ENCODE results near the gene GAB2.
"Not testable (repeated sequence)": the region's sequence is repeated elsewhere in the genome, so short reads cannot be mapped to it uniquely, and the experiment has no call there.

The GAB2 gene

DNA sequence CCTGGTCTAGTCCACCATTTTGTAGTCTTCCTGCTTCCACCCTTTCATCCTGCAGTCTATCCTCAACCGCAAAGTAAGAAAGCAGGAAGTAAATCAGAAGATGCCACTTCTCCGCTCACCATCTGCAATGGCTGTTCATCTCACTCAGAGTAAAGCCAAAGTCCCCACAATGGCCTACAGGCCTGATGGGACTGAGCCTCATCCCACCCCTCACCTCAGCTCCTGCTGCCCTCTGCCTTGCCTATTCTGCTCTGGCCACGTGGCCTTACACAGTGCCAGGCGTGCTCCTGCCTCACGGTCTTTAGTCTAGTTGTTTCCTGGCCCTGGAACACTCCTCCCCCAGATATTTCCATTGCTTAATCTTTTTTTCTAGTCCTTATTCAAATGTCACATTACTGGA, 133.4 kb downstream of the GAB2 start:
- DNase-seq = no peak

DNA sequence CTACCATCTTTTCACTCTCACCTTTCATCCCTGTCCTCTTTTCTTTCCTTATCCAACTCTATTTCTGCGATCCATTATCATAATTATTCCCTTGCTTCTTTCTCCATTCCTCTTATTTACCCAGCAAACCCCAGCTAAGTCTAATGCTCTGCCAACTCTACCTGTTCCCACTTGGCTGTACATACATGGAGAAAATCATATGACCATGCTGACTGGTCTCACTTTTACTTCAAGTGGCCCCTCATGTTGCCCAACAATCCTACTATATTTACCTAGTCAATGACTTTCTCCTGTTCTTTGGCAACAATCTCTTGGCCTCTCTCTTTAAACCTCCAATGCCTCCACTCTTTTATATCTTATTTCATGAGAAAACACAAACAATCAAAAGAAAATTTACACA, 134.8 kb downstream of the GAB2 start:
- no peak for DNase-seq

DNA sequence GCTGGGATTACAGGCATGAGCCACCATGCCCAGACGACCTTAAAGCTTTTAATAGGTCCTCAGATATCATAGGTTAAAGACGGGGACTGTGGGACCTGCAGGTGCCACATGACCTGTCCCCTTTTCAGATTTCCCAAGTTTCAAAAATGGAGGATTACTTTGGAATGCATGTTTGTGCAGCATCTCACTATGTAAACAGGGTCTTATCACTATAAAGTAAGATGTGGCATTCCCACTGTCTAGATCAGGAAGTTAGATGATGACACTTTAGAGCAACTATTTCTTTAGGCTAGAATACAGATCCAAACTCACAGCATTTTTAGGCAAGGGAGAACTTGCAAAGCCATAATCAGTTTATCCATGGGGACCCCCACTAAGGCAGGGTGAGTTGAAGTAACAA, 136.1 kb downstream of the GAB2 start:
- no peak for DNase-seq

DNA sequence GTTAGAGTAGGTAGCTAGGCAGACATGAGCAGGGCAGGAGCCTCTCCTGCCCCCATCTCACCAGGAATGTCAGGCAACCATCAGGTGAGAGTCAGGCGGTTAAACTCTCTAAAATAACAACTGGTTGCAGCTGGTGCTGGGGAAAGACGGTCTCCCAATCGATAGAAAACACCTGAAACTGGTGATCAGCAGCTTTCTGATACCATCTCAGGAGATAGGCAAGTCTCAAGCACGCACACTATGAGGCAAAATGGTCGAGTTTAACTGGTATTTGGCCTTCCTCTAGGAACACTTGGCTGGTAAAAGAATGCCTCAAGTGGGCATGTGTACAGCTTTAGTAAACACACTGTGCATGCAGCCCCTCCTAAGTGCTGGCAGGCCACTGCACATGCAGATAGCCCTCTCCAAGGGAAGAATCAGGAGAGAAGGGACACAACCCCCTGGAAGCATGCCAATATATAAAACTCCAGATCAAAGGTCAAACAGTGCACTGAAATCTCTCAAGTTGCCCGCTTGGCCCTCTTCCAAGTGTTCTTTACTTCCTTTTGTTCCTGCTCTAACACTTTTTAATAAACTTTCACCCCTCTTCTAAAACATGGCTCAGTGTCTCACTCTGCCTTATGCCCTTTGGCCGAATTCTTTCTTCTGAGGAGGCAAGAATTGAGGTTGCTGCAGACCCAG, 140.2 kb downstream of the GAB2 start:
- peak in 1 of 58 donors; percentile 28 for DNase-seq

DNA sequence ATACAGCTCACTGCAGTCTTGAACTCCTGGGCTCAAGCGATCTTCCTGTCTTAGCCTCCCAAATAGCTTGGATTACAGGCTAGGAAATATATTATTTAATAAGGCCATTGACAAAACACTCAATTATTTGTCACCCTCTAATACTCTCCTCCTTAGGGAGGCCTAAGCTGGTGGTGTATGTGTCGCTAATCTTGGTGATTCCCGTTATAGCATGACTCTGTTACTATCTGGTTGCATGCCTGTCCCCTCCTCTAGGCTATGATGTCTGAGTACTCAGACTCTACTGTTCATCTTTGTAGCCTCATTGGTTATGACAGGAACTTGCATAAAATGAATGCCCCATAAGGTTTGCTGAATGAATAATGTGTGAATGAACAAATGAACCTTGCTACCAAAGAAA, 141.3 kb downstream of the GAB2 start:
- DNase-seq = no peak

DNA sequence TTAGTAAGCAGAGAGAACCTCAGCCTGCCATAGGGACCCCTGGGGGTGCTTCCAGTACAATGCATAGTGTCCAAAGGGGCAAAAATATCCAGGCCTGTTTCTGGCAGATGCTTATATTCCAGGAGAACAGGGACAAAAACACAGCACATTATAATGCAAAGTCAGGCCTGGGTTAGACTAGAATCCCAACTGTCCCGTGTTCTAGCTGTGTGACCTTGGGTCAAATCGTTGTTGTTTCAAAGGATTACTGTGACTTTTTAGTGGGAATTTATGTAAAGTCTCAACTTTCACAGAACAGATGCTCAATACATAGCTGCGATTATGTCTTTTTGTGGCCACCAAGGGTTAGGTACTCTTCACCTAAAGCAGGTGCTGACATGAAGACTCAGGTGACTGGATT, 142.9 kb downstream of the GAB2 start:
- DNase-seq = no peak

DNA sequence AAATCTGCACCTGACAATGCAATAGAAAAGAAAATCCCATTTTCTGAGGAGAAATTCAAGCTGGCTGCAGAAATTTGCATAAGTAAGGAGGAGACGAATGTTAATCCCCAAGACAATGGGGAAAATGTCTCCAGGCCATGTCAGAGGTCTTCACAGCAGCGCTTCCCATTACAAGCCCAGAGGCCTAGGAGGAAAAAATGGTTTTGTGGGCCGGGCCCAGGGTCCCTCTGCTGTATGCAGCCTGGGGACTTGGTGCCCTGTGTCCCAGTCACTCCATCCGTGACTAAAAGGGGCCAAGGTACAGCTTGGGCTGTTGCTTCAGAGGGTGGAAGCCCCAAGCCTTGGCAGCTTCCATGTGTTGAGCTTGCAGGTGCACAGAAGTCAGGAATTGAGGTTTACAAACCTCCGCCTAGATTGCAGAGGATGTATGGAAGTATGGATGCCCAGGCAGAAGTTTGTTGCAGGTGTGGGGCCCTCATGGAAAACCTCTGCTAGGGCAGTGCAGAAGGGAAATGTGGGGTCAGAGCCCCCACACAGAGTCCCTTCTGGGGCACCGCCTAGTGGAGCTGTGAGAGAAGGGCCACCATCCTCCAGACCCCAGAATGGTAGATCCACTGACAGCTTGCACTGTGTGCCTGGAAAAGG, 144.9 kb downstream of the GAB2 start:
- not testable (repeated sequence) for DNase-seq

DNA sequence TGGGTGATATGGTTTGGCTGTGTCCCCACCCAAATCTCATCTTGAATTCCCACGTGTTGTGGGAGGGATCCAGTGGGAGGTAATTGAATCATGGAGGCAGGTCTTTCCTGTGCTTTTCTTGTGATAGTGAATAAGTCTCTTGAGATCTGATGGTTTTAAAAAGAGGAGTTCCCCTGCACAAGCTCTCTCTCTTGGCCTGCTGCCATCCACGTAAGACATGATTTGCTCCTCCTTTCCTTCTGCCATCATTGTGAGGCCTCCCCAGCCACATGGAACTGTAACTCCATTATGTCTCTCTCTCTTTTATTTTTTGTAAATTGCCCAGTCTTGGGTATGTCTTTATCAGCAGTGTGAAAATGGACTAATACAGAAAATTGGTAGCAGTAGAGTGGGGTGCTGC, 145.8 kb downstream of the GAB2 start:
- not testable (repeated sequence) for DNase-seq

DNA sequence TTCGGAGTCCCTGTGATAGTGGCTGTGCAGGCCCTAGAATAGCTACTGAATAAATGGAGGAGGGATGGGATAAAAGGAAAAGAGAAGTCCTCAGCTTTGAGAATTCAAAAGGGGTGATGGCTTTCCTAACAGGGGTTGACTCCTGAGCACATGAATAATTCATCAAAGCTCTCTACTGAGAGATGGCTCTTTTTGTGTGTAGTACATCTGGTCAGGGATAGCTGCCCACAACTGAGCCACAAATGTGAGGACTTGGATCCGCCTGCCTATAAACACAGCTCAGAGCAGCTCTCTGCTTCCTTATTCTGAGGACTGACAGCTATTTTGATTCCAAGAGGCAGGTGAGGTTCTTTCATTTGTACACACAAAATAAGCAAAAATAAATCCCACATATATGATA, 146.6 kb downstream of the GAB2 start:
- DNase-seq = peak in 29 of 58 donors; percentile 3 to 56 (median 30)

DNA sequence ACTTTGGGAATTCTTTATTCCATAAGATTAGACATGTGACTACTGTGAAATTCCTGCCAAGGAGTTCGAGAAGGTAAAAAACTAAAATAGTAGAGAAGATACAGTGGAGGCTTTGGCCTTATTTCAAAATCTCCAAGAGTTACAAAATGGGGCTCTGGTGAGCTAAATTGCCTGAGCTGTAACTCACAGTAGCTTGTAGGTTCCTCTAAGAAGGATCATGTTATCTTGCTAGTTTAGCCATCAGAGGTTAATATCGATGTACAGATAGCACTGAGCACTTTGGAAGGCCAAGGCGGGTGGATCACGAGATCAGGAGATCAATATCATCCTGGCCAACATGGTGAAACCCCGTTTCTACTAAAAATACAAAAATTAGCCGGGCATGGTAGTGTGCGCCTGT, 147.8 kb downstream of the GAB2 start:
- DNase-seq = no peak

DNA sequence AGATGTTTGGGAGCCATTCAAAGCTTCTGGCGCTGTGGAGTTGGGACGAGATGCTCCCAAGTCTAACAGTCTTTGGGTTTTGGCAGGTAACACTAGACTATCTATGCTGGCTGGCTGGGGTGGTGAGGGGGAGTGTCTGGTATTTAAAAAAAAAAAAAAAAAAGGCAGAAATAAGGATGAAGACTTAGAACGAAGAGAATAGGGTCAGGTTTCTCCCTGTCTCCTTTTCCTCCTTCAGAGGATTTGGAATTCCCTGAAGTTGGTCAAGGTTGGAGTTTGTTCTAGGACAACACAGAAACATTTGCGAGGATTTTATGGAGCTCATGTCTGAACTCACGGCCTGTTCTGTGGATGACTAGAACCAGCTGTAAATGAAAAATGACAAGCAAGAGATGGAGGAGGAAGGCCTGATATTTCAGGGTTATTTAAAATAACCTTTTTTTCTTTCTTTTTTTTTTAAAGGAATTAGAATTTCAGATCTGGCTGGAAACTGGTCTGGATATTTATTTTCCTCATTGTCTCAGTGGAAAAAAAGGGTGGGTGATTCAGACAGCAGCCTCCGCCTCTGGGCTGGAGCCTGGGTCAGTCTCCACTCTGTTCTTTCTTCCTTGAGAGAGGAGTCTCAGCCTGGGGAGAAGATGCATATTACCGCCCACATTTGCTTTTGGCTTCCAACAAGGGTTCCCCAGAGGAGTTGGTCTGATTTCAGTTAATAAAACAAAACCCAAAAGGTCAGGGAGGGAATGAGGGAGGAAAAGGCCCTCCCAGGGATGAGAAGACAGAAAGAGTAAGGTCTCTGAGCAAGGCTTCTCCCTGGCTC, 148.8 kb downstream of the GAB2 start:
- peak in 1 of 58 donors; percentile 25 for DNase-seq

DNA sequence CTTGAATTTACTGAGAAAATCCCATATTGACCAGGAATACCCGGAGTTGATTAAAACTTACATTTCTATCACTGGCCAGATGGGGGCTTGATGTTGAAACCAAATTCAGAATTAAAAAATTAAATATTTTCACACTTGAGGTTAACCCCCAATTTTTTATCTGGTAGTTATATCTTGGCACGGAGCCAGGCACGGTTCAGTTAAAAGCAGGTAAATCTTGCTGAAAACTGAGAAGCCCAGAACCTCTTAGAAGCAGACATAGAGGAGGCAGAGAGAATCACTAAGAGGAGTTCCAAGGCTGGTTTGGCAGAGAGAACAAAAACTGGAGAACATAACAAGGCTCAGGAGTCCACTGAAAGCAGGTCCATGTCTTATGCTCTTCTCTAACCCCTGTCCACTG, 151.2 kb downstream of the GAB2 start:
- no peak for DNase-seq

DNA sequence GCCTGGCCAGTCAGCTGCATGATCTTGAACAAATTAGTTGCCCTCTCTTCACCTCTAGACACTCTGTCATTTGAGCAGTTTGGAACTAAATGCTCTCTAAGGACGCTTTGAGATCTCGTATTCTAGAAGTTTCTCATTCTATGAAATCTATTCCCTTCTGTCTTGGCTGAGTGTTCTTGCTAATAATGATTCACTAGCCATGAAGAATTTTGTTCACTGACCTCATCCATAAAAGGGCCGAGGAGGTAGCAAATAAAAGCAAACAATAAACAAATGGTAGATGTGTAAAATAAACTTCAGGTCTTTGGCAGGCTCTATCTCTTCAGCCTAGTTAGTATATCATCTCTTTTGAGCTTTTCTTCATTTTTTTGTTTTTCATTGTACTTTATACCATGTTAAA, 152.3 kb downstream of the GAB2 start:
- DNase-seq = no peak

DNA sequence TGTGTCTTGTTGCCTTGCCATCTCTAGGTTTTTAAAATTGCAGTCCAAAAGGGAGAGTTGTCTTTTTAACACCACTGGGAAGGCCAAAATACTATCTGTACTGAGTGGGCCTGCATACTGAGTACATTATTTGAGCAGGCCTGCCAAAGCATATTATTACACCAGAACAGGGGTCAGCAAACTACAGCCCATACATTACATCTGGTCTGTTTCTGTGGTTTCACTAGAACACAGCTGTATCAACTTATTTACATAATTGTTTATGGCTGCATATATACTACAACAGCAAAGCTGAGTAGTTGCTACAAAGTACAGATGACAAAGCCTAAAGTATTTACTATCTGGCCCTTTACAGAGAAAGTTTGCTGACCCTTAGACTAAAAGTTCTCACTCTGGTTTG, 154.9 kb downstream of the GAB2 start:
- DNase-seq = no peak

DNA sequence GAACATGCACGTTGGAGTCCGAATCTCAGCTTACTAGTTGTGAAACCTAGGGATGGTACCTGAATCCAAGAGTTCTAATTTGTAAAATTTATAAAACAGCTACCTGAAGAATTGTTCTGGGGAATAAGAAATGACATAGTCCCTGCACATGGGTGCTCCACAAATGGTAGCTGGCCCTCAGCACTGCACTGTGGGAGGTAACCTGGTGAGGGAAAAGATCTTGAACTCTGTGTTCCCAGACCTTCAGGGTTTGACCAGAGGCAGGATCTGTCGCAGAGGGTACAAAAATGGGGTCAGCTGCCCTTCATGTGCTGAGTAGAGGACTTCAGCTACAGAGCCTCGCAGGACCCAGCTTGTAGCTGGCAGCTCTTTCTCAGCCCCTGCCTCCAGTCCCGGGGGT, 155.4 kb downstream of the GAB2 start:
- DNase-seq = no peak

DNA sequence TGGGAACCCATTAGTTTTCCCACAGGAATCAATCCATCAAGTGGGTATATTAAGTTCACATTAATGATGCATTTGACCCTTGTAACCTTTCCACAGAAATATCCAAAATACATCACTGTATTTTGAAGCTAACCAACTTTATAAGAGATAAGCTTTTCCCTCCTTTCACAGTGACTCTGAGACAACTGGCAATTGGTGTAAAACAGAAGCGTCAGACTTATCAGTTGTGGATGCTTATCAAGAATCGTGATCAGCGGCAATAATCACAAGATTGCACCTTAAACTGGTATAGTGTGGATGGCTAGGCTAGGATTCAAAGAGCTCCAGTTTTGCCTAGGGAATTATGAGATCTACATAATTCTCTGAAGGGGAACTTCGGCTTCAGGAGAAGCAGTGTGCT, 155.8 kb downstream of the GAB2 start:
- DNase-seq = no peak

DNA sequence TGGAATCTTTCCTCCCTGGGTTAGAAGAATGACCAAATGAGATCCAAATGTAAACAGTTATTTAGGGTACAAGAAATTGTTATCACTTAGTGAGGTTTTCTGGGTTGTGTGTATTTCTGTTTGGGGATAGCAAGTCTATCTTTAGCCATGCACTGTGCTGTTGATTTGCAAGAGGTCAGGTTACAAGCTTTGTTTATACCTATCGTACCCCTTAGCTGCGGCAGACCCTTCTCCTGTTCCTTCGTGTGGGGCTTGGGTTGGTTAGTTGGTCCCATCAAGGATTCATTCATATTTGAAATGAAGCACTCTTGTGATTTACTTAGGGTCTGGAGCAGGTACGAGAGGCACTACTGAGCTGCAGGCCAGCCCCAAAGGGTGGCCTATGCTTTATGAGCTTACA, 156.3 kb downstream of the GAB2 start:
- no peak for DNase-seq

DNA sequence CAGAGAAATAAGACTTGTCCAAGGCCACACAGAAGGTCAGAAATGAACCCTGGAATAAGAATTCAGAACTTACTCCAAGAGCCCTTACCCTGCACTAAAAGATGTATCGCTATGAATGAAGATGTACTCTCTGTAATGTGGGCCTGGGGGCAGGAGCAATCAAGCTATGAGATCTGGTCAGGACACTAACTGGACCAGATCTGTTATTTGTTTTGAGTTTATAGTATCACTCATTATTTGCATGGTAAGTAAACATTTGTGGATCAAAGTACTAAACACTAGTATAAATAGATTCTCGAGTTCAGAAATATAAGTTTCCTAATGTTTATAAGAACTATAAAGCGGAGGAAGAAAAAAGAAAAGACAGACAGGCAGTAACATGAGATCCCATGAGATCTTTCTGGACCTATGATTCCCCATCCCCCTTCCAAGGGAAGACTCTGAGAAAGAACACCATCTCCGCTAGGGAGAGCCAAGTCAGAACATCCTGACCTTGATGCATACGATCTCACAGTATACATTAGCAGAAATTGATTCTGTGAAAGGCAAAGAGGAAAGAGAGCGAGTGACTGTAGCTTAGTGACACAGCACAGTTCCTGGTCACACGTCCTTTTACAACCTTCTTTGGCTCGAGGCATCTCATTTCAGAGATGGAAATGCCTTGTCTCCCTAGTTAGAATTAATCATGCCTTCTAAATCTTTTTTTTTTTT, 157.7 kb downstream of the GAB2 start:
- DNase-seq = no peak

DNA sequence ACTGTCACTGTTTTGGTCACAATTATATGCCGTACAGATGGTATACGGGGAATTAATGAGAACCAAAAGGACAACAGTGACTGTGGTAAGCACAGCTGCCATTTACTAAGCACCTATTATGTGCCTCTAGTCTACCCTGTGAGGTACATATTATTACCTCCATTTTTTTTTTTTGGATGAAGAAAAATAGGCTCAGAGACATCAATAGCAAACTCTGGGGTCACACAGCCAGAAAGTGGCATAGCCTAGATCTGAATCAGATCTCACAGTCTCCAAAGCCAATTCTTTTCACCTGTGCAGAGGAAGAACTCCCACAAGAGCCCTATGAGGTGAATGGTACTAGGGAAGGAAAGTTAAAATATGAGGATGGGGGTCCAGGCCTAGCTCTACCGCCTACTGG, 160.0 kb downstream of the GAB2 start:
- DNase-seq = no peak

DNA sequence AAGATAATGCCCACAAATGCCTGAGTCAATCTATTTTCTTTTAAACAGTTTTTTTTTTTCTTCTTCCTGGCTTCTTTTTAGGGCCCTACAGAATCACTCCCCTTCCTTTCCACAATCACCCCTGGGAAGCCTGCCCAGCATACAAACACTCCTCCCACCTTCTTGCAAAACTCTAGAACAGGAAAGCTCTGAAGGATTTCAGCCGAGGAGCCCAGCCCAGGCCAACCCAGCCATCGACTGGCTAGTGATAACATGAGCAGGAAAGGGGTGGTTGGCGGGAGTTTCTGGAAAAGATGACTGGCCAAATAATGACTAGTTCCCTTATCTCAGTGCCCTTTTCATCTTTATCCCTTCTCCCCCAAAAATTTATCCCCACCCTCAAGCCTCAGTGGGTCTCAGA, 160.7 kb downstream of the GAB2 start:
- peak in 33 of 58 donors; percentile 3 to 67 (median 27) for DNase-seq

DNA sequence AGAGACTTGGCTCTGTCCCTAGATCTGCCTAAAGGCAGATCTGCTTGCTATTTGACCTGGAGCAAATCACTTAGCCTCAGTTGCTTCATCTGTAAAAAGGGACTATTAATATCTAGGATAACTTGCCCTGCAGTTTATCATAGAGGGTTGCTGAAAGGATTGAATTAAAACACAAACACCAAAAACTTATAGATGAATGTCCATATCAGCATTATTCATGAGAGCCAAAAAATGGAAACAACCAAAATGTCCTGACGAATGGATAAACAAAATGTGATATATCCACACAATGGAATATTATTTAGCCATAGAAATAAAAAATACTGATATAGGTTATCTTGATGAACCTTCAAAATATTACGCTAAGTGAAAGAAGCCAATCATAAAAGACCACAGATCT, 161.7 kb downstream of the GAB2 start:
- DNase-seq = no peak

DNA sequence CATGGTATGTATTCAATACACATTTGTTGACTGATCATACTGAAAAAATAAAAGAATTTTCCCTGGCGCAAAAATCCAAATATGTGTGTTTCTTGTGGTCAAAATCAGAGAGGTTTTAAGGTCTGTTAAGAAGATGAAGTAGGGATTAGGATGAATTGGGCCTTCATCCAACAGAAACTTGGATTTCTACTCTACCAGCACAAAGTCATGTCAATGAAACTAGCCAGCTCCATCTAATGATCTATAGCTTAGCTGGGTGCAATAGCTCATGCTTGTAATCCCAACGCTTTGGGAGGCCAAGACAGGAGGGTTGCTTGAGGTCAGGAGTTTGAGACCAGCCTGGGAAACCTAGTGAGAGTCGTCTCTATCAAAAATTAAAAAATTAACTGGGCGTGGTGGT, 163.4 kb downstream of the GAB2 start:
- DNase-seq = no peak
